Upper lobe of right lung (tissue), 1 donor: ENCODE measurements around the gene PYM1. TPM values are rescaled to one million over a fixed set of nuclear protein-coding genes. Genes with fewer than 3 reads are reported as not detected.
A peak's percentile ranks its signal among the peaks of the same experiment; 100 is the strongest.

Source experiments
- ATAC-seq: fragments of 200-7000 bp; cut with Tn5 transposase; one replicate; pipeline ENCODE4 v1.9.1; 2020; ENCODE audit warnings: mild to moderate bottlenecking, moderate library complexity
- DNase-seq: peaks from one replicate; pipeline ENCODE4 v3.0.0-alpha.2; 2020
- H3K27ac ChIP-seq: fragments of 200-600 bp; one replicate; pipeline ENCODE4 v1.8.0; 2022
- H3K27me3 ChIP-seq: fragments of 200-600 bp; one replicate; pipeline ENCODE4 v1.8.0; 2022; ENCODE audit warnings: mild to moderate bottlenecking
- H3K36me3 ChIP-seq: fragments of 200-600 bp; one replicate; pipeline ENCODE4 v1.8.0; 2022
- H3K4me1 ChIP-seq: fragments of 200-600 bp; one replicate; pipeline ENCODE4 v1.8.0; 2022
- H3K4me3 ChIP-seq: fragments of 200-600 bp; one replicate; pipeline ENCODE4 v1.8.0; 2022; ENCODE audit warnings: mild to moderate bottlenecking
- H3K9me3 ChIP-seq: fragments of 200-600 bp; one replicate; pipeline ENCODE4 v1.8.0; 2022
- CTCF ChIP-seq: fragments of 200-600 bp; IDR thresholded peaks from one replicate; pipeline ENCODE4 v1.8.0; 2022; ENCODE audit warnings: antibody characterized with exemption
- intact Hi-C: fragments of 100-400 bp; cut with DNase I; formaldehyde crosslinking; loops from one replicate; pipeline ENCODE4 v1.11.0; 2022
- long read RNA-seq: library from polyadenylated mRNA; unstranded; transcript quantifications from one replicate; pipeline ENCODE4 v2.0.0, GENCODE V29; 2021
- total RNA-seq: library from RNA; stranded (reverse); fragmentation: NEBNext Ultra II Directional; extraction: Animal tissue kit (Norgen Biotek cat#: 25700); gene quantifications from one replicate; pipeline ENCODE4 v1.2.1, GENCODE V29; 2021
- donor health status: DM: no; HTN: yes; CAD: no; lungs with severe emphysema.

The PYM1 gene
- 29.1 TPM for total RNA-seq
- long read RNA-seq, transcript PYM1-203 (3 exons, 1,226 nt) = major isoform, 15 of 29 reads
- long read RNA-seq, transcript PYM1-202 (3 exons, 1,073 nt) = minor isoform, 5 of 29 reads
- long read RNA-seq, partial matches to known transcripts = 1 of 29 reads
- long read RNA-seq, other reads (novel, unspliced or antisense) = 3 of 29 reads

- TF ChIP-seq CTCF = peak; percentile 5
- no peaks in the 10 kb centered on the region for H3K27me3 ChIP-seq
- intact Hi-C loops = loop anchor here (10.0 kb wide), 1 partner anchor 93 kb away; no protein-coding TSS in a partner anchor
Measured at GRCh38 chr12:55927588-55928502, at the start of gene PYM1. PYM1 (minus strand) TSS chr12:55927894; CDS start chr12:55927761, 133 bp downstream.

GRCh38 chr12:55974308-55974730 is 46.6 kb upstream of the PYM1 start:
- peak; percentile 84 for DNase-seq
- H3K4me1 ChIP-seq = peaks cover 33% of the 10 kb centered on the region
- peak overlapping the region; percentile 93 for H3K4me3 ChIP-seq
- peak; percentile 53 for ATAC-seq
- no peaks in the 10 kb centered on the region for H3K27me3 ChIP-seq
- intact Hi-C loops = no loop called here
- peak overlapping the region; percentile 96 for H3K27ac ChIP-seq
- no peaks in the 10 kb centered on the region for H3K9me3 ChIP-seq
- no peak for TF ChIP-seq CTCF
- peaks cover 6% of the 10 kb centered on the region for H3K36me3 ChIP-seq

More at GRCh38 chr12:55927588-55928502, at the start of gene PYM1:
- Histone ChIP-seq H3K4me1 (peaks cover 41% of the 10 kb centered on the region), H3K9me3 (no peaks in the 10 kb centered on the region), H3K27ac (peak within 1 kb of the TSS; percentile 98), H3K36me3 (peaks cover 10% of the 10 kb centered on the region), H3K4me3 (peak within 1 kb of the TSS; percentile 97)
- ATAC-seq = peak; percentile 84
- peak; percentile 91 for DNase-seq

- DNase-seq (peak; percentile 99), ATAC-seq (peak; percentile 94)
- peak; percentile 38 for TF ChIP-seq CTCF
- peaks cover 33% of the 10 kb centered on the region for H3K4me1 ChIP-seq
- H3K27me3 ChIP-seq = no peaks in the 10 kb centered on the region
- H3K27ac ChIP-seq = peak within 1 kb of the TSS; percentile 96
- peak within 1 kb of the TSS; percentile 93 for H3K4me3 ChIP-seq
- H3K9me3 ChIP-seq = no peaks in the 10 kb centered on the region
- H3K36me3 ChIP-seq = peaks cover 6% of the 10 kb centered on the region
- intact Hi-C loops = no loop called here
Measured at GRCh38 chr12:55973599-55974307, 46.1 kb upstream of the PYM1 start, which contains the start of gene RAB5B. RAB5B (plus strand) TSS chr12:55974078; CDS start chr12:55986961, 12,883 bp downstream.

- Histone ChIP-seq H3K27me3 (no peaks in the 10 kb centered on the region), H3K36me3 (peaks cover 6% of the 10 kb centered on the region), H3K4me1 (peaks cover 33% of the 10 kb centered on the region), H3K4me3 (peak overlapping the region; percentile 67), H3K27ac (peak overlapping the region; percentile 91), H3K9me3 (no peaks in the 10 kb centered on the region)
- no peak for TF ChIP-seq CTCF
- DNase-seq (no peak), ATAC-seq (no peak)
- intact Hi-C loops = no loop called here
Measured at GRCh38 chr12:55972911-55973598, 45.4 kb upstream of the PYM1 start.

GRCh38 chr12:55972456-55972855 is 44.8 kb upstream of the PYM1 start:
- no peak for DNase-seq
- intact Hi-C loops = no loop called here

More at GRCh38 chr12:55972456-55972855, 44.8 kb upstream of the PYM1 start:
- peak overlapping the region; percentile 91 for H3K27ac ChIP-seq
- TF ChIP-seq CTCF = no peak
- H3K36me3 ChIP-seq = peaks cover 6% of the 10 kb centered on the region
- H3K4me3 ChIP-seq = peak overlapping the region; percentile 67
- ATAC-seq = no peak
- no peaks in the 10 kb centered on the region for H3K27me3 ChIP-seq
- no peaks in the 10 kb centered on the region for H3K9me3 ChIP-seq
- H3K4me1 ChIP-seq = peaks cover 33% of the 10 kb centered on the region
